ENCODE results near the gene PNPLA1.

PNPLA1 gene, protein sequence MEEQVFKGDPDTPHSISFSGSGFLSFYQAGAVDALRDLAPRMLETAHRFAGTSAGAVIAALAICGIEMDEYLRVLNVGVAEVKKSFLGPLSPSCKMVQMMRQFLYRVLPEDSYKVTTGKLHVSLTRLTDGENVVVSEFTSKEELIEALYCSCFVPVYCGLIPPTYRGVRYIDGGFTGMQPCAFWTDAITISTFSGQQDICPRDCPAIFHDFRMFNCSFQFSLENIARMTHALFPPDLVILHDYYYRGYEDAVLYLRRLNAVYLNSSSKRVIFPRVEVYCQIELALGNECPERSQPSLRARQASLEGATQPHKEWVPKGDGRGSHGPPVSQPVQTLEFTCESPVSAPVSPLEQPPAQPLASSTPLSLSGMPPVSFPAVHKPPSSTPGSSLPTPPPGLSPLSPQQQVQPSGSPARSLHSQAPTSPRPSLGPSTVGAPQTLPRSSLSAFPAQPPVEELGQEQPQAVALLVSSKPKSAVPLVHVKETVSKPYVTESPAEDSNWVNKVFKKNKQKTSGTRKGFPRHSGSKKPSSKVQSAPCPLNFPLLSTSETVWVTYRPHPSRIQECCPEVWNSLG

DNA sequence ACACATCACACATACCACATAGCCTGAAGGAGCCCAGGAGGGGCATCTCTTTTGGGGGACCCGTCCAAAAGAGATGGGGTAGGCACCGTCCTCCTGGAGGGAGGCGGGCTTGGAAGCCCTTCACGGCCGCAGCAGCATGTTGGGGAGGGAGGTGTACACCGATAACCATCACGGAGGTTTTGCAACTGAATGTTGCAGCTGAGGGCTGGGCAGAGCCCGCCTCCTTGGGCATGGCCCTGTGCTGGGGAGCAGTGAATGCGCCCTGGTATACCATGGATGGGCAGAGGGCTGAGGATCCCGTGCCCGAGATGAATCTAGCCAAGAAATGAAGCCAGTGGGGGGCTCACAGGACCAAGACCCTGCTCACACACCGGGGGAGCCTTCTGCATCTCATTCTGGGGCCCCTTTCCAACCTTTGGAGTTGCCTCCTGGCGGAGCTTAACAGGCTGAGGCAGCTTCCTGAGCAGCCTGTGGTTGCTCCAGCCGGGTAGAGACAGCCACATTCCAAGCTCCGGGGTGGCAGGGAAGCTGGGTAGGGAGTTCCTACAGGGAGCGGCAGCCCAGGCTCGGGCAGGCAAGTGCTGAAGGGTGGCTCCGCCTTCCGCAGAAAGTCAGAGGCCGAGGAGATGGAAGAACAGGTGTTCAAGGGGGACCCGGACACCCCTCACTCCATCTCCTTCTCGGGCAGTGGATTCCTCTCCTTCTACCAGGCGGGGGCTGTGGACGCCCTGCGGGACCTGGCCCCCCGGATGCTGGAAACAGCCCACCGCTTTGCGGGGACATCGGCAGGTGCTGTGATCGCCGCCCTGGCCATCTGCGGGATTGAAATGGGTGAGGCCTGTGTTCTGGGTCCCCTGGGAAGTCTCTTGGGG is at the start of gene PNPLA1:
PNPLA1 (plus strand) TSS at position 227 of the 872 bp plus-strand sequence; CDS start at position 627, 400 bp downstream.
- no peak for DNase-seq

DNA sequence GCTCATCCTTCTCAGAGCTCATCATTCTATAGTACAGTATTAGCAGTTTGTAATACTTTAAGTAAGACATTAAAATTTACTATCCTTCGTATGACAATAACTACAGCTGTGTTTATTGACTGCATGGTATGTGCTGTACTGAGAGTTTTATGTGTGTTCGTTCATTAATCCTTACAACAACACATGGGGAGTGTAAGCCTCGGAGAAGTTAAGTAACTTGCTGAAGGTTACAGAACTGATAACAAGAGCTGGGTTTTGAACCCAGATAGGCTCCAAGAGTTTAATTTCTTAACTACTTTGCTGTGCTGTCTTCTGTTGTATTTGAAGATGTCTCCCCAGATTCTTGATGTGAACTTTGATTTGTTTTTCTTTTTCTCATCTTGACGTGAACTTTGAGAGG is 49.6 kb upstream of the PNPLA1 start:
- DNase-seq = no peak

DNA sequence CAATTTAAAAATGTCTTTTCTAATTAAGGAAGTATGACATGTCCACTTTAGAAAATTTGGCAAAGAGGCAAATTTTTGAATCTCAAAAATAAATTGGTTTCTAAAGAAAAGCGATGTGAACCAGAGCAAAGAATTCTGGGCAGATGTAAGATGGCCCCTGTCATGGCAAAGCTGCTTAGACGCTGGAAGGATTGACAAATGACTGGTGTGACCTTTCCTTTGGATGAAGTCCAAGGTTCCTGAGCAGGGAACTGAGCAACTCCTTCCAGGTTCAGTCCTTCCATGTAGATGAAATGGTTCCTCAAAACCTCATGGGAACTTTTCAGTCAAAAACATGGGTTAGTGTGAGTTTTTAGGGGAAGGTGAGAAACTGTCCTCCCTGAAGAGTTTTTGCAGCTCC is 48.2 kb upstream of the PNPLA1 start:
- no peak for DNase-seq

DNA sequence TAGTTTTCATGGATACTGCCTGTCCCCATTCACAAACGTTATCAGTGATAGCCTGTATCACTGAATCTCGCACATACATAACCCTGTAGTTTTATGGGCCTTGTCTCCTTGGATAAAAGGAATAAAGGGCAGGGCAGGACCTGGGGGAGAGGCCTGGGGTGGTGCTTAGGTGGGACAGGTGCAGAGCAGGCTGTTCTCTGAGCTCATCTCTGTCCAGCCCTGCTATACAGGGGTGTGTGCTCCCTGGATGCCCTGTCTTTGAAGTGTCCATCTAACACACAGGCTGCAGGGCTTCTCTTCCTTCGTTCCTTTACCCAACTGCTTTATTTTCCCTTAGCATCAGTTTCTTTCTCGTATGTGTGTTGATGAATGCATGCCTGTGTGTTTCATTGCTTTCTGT is 46.9 kb upstream of the PNPLA1 start:
- no peak for DNase-seq

DNA sequence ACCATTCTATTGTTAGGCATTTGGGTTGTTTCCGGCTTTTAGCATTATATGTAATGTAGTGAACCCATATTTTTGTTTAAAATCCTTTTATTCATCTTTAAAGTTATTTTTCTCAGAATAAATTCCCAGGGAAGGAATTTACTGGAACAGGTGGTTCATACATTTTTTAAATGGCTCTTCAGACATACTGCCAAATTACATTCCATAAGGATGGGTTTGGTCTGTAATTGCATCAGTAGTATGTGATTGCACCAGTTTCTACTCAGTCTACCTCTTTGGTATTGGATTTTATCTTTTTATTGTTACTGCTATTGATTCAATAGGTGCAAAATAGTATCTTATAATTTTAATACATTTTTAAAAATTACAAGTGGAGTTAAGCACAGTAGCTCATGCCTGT is 46.2 kb upstream of the PNPLA1 start:
- DNase-seq = no peak

DNA sequence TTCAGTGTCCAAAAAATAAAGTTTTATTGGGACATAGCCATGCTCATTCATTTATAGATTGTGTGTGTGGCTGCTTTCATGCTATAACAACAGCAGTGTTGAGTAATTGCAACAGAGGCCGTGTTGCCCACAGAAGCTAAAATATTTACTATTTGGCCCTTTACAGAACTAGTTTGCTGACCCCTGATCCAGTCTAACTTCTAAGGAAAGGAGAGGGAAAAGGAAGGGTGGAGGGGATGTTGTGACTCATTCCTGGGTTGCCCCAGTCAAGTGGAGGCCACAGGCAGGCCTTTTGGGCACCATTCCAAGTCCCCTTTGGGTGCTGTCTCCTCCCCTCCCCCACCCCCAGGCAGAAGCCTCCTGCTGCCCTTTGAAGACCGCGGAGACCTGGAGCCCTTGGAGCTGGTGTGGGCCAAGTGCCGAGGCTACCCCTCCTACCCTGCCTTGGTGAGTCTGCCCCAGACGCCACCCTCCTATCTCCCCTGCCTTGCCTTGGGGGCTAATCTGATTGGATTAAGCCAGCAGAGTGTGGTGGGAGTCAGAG is 44.9 kb upstream of the PNPLA1 start:
- DNase-seq = no peak

DNA sequence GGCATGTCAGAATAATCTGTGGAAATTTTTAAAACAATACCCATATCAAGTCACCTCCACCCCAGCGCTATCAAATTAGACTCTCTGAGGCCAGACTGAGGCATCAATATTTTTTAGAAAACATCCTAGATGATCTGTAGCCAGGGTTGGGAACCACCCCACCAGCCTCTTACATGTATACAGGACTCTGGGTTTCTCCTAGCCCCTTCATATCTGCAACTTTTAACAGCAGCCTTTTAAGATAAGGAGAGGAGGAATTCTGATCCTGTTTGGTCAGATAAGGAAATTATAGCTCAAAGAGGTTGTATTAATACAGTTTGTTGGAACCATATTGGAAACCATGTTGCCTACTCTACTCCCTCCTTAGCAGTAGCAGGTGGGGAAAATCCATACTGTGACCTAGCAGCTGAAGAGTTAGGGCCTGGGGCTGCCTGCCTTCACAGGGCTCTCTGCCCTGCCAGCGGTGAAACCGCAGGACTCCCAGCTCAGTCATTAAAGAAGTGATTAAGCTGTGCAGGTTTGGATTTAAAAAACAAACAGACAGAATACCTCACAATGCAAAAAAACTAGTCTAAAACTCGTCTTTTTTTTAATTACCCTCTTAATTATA is 43.3 kb upstream of the PNPLA1 start:
- DNase-seq = no peak

DNA sequence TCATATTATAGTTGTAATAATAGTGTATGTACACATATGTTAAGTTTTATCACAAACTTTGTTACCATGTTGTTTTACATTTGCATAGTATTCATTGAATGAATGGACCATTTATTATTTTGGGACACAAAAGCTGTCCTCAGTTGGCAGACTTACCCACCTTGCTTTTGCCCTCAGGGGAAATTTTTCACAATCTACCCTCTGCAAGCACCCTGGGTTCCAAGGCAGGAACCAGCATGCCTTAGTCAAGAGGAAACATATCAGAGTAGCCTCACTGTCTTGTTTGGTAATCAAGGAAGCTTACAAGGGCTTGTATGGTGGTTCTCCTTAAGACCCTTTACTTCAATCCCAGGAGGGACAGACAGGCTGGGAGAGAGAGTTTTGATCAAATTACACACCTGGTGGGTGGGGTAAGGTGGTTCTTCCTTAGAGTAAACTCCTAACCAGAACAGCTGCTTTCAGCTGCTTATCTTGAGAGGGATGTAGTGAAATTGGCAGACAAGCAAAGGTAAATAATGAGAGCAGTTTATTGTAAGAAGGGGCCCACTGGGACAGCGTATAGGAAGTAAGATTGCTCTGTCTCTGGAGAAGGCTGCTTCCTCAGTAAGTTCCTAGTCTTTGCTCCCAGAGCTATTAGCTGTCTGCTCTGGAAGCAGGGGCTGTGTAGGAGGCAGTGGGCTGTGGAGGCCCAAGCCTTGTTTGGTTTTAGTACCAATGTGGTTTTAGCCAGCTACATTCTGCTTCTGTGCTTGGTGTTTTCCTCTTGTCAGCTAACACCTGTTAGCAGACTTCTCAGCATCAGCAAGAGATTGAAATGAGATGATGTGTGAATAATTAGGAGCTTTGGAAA is 42.3 kb upstream of the PNPLA1 start:
- no peak for DNase-seq

DNA sequence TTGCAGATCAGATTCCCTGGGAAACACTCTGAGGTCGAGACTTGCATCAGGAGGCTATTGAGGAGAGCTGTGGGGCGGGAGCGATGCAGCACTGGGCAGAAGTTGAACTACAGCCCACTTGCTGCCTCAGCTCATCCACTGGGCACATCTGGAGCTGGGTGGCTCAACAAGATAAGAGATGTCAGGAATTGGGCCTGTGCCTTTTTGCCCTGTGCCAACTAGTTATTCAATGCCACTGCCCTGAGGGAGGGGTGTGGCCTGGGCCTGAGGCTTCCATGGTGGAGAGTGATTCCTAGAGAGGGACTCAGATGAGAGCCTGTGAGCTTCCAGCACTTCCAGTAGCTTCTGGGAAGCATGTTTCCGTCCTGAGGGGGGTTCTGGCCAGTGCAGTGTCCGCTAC is 40.6 kb upstream of the PNPLA1 start:
- DNase-seq = no peak

DNA sequence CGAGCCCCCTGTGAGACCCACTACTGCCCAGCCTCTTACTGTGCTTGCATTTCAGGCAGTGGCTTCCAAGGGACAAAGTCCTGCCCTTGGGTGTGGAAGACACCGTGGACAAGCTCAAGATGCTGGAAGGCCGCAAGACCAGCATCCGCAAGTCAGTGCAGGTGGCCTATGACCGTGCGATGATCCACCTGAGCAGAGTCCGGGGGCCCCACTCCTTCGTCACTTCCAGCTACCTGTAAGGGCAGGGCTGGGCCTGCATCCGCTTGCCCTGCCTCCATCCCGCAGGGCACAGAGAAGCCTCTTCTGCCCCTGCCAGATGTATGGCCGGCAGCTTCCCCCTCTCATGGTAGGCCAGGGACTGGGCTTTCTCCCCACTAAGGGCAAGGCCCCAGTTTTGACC is 39.5 kb upstream of the PNPLA1 start:
- no peak for DNase-seq

DNA sequence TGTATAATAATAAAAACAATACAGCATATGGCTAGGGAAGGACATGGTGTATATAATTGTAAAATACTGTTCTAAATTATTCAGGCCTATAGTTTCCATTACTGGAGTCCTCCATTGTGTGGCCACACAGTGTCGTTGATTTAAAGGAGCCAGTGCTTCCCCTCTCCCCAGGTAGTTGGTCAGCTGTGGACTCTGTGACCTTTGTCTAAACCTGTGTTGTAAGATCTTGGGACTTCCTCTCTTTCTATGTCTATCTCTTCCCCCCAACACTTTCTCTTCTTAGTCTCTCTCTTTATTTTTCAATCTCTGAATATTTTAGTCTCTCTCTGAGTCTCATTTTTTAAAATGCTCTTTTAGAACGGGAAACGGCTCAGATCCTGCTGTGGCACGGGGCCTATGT is 37.7 kb upstream of the PNPLA1 start:
- DNase-seq = no peak

DNA sequence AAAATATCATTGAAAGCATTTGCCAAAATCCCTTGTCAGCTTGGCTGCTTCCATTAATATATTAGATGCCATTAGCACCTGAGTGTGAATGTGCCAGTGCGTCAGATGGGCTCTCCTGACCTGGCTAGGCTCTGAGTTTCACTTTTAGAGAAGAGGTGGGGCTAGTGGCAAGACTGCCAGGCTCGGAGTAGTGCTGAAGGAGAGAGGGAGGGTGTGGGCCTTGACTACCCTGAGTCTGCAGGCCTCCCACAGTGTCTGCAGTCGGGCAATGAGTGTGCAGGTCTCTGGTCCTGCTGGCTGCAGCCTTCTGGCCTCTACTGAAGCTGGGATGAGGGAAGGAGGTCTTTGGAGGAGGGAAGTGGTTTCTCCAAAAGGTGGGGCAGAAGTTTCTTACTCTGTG is 34.6 kb upstream of the PNPLA1 start:
- DNase-seq = peak; percentile 61

DNA sequence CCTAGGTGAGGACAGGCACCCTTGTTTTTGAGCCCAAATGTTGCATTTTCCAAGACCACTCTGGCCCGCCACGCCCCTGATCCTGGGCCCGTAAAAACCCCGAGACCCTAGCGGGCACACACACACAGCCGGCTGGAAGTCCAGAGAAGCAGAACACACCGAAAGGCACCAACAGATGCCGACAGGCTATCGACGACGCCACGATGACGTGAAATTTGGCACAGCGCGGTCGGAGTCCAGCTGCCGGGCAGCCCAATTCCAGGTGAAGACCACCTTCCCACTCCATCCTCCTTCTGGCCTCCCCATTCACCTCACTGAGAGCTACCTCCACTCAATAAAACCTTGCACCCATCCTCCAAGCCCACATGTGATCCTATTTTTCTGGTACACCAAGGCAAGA is 34.0 kb upstream of the PNPLA1 start:
- DNase-seq = peak; percentile 48

DNA sequence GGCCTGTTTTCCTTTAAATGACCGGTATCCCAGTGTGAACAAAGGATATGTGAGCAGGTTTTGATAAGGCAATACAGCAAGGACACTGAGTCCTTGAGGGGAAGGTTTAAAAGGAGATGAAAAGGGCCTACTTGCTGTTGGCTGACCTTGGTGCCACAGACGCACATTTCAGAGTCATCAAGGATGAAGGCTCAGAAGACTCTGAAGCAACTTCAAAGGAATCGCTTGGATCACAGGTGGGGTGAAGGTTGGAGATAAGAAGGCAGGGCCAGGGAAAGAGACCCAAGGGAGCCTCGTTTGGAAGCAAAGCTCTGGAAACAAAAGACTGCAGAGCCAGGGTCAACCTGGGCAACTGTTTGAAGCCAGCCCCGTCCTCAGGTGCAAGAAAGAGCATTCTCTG is 30.1 kb upstream of the PNPLA1 start:
- peak; percentile 50 for DNase-seq

DNA sequence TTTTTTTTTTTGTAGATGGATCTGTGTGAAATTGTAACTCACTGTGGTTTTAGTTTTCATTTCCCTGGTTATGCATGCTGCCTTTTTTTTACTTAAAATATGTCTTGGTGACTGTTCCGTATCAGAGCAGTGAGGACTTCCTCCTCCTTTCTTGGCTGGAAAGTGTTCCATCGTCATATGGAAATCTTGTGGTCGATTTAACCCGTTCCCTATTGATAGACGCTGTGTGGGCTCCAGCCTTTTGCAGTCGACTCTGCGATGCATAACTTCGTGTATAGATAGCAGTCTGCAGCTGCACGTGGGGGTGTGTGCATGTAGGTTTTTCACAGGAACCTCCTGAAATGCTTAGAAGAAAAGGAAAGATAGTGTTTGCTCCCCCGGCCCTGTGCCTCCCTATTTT is 28.1 kb upstream of the PNPLA1 start:
- DNase-seq = peak; percentile 41

DNA sequence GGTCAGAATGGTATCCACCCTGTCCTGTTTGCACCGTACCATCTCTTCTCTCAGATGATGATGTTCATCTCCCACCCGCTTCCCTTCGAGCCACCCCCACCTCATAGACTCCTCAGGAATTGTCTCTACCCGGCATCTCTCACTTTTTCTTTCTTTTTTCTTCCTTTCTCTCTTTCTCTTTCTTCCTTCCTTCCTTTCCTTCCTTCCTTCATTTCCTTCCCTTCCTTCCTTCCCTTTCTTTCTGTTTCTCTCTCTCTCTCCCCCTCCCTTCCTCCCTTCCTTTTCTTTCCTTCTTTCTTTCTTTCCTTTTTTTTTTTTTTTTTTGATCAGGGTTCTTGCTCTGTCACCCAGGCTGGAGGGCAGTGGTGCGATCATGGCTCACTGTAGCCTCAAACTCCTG is 27.7 kb upstream of the PNPLA1 start:
- DNase-seq = no peak

DNA sequence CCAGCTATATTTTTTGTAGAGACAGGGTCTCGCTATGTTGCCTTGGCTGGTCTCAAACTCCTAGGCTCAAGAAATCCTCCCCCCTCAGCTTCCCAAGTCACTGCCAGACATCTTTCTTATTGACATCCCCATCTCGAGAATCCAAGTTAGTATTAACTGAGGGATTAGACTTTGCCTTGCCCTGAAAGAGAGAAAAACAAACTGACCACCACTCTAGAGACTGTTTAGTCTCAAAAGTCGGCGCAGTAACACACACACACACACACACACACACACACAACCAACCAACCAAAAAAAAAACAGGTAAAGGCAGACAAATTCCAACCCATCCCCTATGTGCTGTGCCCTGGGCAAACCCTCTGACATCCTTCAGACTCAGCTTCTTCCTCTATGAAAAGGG is 27.2 kb upstream of the PNPLA1 start:
- peak; percentile 43 for DNase-seq

DNA sequence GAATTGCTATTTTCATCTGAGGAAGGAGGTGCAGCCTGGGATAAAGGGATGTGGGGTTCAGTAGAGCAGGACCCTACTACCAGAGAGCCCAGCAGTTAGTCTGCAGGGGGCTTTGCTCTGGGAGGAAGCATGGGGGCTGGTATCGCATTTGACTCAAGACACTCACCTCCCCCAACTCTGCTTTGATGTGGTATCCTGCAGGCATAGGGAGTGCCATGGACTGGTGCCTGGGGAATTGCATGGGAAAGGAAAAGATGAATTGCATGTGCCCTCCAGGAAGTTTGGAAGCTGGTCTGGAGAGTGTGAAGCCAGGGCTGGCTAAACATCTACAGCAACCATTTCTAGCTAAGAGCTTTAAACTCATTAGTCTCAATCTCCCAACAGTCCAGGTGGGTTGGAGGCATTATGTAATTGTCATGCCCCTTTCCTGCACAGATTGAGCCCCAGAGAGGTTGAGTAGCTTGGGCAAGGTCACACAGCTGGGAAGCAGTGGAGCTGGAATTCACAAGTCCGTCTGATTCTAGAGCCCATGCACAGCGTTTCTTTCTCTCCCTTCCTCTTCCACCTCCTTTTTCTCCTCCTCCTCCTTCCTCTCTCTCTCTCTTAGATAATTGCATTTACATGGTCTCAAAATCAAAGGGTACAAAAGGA is 26.2 kb upstream of the PNPLA1 start:
- DNase-seq = peak; percentile 62

DNA sequence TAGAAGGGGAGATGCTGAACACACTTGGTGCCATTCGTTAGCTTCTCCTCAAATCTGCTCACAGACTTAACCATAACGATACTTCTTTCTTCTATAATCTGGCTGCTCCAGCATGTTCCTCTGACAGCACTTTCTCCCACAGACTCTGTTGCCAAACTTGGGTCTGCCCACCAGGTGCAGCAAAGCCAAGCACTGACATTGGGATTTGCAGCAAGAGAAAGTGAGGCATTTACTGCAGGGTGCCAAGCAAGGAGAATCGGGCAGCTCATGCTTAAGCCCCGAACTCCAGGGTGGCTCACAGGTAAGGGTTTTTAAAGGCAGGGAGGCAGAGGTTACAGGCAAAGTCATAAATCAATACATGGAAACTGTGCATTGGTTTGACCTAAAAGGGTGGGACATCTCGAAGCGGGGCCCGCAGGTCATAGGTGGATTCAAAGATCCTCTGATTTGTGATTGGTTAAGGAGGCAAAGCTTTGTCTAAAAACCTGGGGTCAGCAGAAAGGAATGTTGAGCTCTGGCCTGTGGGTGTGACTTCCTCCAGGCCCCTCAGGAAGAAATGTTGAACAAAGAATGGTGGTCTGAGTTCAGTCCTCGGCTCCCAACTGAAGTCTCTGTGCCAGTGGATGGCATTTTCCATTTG is 25.1 kb upstream of the PNPLA1 start:
- DNase-seq = peak; percentile 93

DNA sequence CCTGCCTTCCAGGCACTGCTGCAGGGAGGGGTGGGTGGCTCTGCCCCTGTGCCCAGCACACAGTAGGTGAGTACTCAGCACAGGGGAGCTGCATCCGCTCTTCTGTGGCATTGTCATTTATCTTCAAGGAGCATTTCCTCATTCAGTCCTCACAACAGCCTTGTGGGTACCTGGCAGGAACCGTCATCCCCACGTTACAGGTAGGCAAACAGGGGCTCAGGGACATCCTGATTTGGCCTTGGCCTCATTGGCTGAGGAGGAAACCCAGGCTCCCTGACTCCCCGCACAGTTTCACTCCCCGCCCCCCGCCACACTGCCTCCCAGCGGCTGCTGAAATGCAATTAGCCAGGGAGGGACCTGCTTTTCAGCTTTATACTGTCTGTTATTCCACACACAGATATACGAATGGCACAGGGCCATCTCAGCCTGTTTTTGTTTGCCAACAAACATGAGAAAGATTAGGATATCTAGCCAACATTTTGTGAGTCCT is 24.2 kb upstream of the PNPLA1 start:
- peak; percentile 61 for DNase-seq

Data from islet precursor cell (in vitro differentiated cells).